Measurements from ENCODE around the gene BCLAF3. TPM values are rescaled to one million over a fixed set of nuclear protein-coding genes. Genes with fewer than 3 reads are reported as not detected.
A peak's percentile ranks its signal among the peaks of the same experiment; 100 is the strongest.

The BCLAF3 gene
- total RNA-seq, 1 donor from 2014 or later = 9.7 TPM

- H3K27ac Mint-ChIP-seq = no peak overlapping the region
- TF ChIP-seq EZH2 (IDR thresholded peaks at IDR 0.05) (no peak), CTCF (IDR thresholded peaks at IDR 0.05) (no peak), EZH2phosphoT487 (IDR thresholded peaks at IDR 0.05) (no peak)
- H3K79me2 ChIP-seq (ENCODE audit: low read depth) = peaks cover 9% of the 10 kb centered on the region
Observed at GRCh38 chrX:19981947-19982346, 8.9 kb downstream of the BCLAF3 start.

GRCh38 chrX:19975845-19976244 lies 15.0 kb downstream of the BCLAF3 start:
- no peak for TF ChIP-seq EZH2phosphoT487 (IDR thresholded peaks at IDR 0.05)
- no peak for TF ChIP-seq CTCF (IDR thresholded peaks at IDR 0.05)
- TF ChIP-seq EZH2 (IDR thresholded peaks at IDR 0.05) = no peak

More at GRCh38 chrX:19981947-19982346, 8.9 kb downstream of the BCLAF3 start:
- Histone ChIP-seq H3K27me3 (no peaks in the 10 kb centered on the region), H3K9ac (no peak overlapping the region), H3F3A (ENCODE audit: low read depth) (no peaks in the 10 kb centered on the region), H3K9me3 (ENCODE audit: low read depth) (peaks cover 7% of the 10 kb centered on the region), H3K4me3 (no peak overlapping the region), H3K4me1 (no peaks in the 10 kb centered on the region), H4K20me1 (ENCODE audit: low read depth) (no peaks in the 10 kb centered on the region), H3K4me2 (no peak overlapping the region), H2AFZ (replicated peaks) (no peak overlapping the region), H3K36me3 (no peaks in the 10 kb centered on the region), H3K27ac (no peak overlapping the region)
- peak; percentile 10 for DNase-seq (ENCODE audit: low spot score)
- H3K4me1 Mint-ChIP-seq = no peaks in the 10 kb centered on the region
- no peak overlapping the region for H3K4me3 Mint-ChIP-seq
- H3K36me3 Mint-ChIP-seq = peaks cover 11% of the 10 kb centered on the region
- H3K9me3 Mint-ChIP-seq = peaks cover 20% of the 10 kb centered on the region
- no peaks in the 10 kb centered on the region for H3K27me3 Mint-ChIP-seq (ENCODE audit: insufficient read depth, low read depth)

DNA sequence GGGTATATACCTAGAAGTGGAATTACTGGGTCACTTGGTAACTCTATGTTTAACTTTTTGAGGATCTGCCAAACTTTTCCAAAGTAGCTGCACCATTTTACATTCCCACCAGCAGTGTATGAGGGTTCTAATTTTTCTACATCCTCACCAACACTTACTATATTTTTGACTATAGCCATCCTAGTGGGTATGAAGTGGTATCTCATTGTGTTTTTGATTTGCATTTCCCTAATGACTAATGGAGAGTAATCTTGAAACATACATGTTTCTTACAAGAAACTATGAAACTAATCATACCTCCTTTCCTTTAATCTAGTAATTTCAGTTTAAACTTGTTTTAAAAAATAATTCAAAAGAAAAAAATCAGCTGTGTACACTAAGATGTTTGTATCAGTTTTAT lies 17.9 kb downstream of the BCLAF3 start:
- no peaks in the 10 kb centered on the region for H3K4me1 Mint-ChIP-seq
- H3K27ac ChIP-seq = no peak overlapping the region
- H4K20me1 ChIP-seq (ENCODE audit: low read depth) = no peaks in the 10 kb centered on the region
- H3K4me3 Mint-ChIP-seq = no peak overlapping the region
- H3K27me3 Mint-ChIP-seq (ENCODE audit: insufficient read depth, low read depth) = peaks cover 2% of the 10 kb centered on the region
- H3K27me3 ChIP-seq = no peaks in the 10 kb centered on the region
- H2AFZ ChIP-seq (replicated peaks) = no peak overlapping the region
- peaks cover 23% of the 10 kb centered on the region for H3K9me3 Mint-ChIP-seq
- H3K4me1 ChIP-seq = no peaks in the 10 kb centered on the region
- no peaks in the 10 kb centered on the region for H3K36me3 ChIP-seq
- no peak overlapping the region for H3K4me2 ChIP-seq
- TF ChIP-seq EZH2phosphoT487 (IDR thresholded peaks at IDR 0.05) (no peak), CTCF (IDR thresholded peaks at IDR 0.05) (no peak), EZH2 (IDR thresholded peaks at IDR 0.05) (no peak)
- H3K27ac Mint-ChIP-seq = no peak overlapping the region
- no peak for DNase-seq (ENCODE audit: low spot score)
- H3K9ac ChIP-seq = no peak overlapping the region
- no peak overlapping the region for H3K4me3 ChIP-seq
- peaks cover 13% of the 10 kb centered on the region for H3K36me3 Mint-ChIP-seq
- H3F3A ChIP-seq (ENCODE audit: low read depth) = no peaks in the 10 kb centered on the region
- H3K9me3 ChIP-seq (ENCODE audit: low read depth) = peaks cover under 1% of the 10 kb centered on the region
- no peaks in the 10 kb centered on the region for H3K79me2 ChIP-seq (ENCODE audit: low read depth)

More at GRCh38 chrX:19975845-19976244, 15.0 kb downstream of the BCLAF3 start:
- Histone ChIP-seq H3F3A (ENCODE audit: low read depth) (no peaks in the 10 kb centered on the region), H3K79me2 (ENCODE audit: low read depth) (no peaks in the 10 kb centered on the region), H3K9me3 (ENCODE audit: low read depth) (peaks cover 7% of the 10 kb centered on the region), H4K20me1 (ENCODE audit: low read depth) (no peaks in the 10 kb centered on the region), H3K27me3 (no peaks in the 10 kb centered on the region), H3K36me3 (no peaks in the 10 kb centered on the region), H2AFZ (replicated peaks) (no peak overlapping the region), H3K4me2 (no peak overlapping the region), H3K9ac (no peak overlapping the region), H3K27ac (no peak overlapping the region), H3K4me1 (no peaks in the 10 kb centered on the region), H3K4me3 (no peak overlapping the region)
- H3K27ac Mint-ChIP-seq = no peak overlapping the region
- peaks cover 34% of the 10 kb centered on the region for H3K9me3 Mint-ChIP-seq
- no peaks in the 10 kb centered on the region for H3K4me1 Mint-ChIP-seq
- H3K36me3 Mint-ChIP-seq = peaks cover 16% of the 10 kb centered on the region
- DNase-seq (ENCODE audit: low spot score) = no peak
- no peak overlapping the region for H3K4me3 Mint-ChIP-seq
- peaks cover 2% of the 10 kb centered on the region for H3K27me3 Mint-ChIP-seq (ENCODE audit: insufficient read depth, low read depth)

All from neural progenitor cell (in vitro differentiated cells).